AG04450 (cell line): ENCODE results near the gene LAMB2. TPM values are rescaled to one million over a fixed set of nuclear protein-coding genes. Genes with fewer than 3 reads are reported as not detected.
A peak's percentile ranks its signal among the peaks of the same experiment; 100 is the strongest.

Experiments
- CTCF ChIA-PET: fragments of 300-600, 350-600 bp; formaldehyde crosslinking; extraction: SDS; loops from one replicate; lab custom pipeline; 2022; ENCODE audit warnings: antibody characterized with exemption, inconsistent platforms; lab: Charles Lee
- POLR2A ChIA-PET: fragments of 350-600 bp; formaldehyde crosslinking; extraction: SDS; loops from one replicate; lab custom pipeline; 2021; ENCODE audit warnings: antibody characterized with exemption, inconsistent platforms; lab: Yijun Ruan, JAX
- DNase-seq: peaks from one replicate; pipeline ENCODE4 v3.0.0-alpha.2; 2011; ENCODE audit warnings: low read depth, low spot score
- H3K27ac ChIP-seq: one replicate; pipeline ENCODE4 v1.5.1; 2012; ENCODE audit warnings: low read depth, low read length, control low read depth
- H3K27me3 ChIP-seq: one replicate; pipeline ENCODE4 v1.6.0; 2012; ENCODE audit warnings: low read length; ENCODE audit not compliant: control insufficient read depth, insufficient read depth
- H3K4me3 ChIP-seq: 2 replicates; pipeline ENCODE4 v1.5.1; 2011; ENCODE audit warnings: mild to moderate bottlenecking, low read depth, low read length, control low read depth
- H3K9me3 ChIP-seq: 2 replicates; pipeline ENCODE4 v1.5.1; 2012; ENCODE audit warnings: low read length; ENCODE audit not compliant: control insufficient read depth, insufficient read depth
- polyA plus RNA-seq: library from polyadenylated mRNA; depleted of rRNA; stranded (reverse); fragments of >200 nt; gene quantifications from 2 replicates; pipeline ENCODE4 v1.2.3, GENCODE V29; 2011
- TF ChIP-seq, protein P1 (sequence below): IDR thresholded peaks from 2 replicates; pipeline ENCODE4 v1.5.1; 2011; ENCODE audit warnings: low read depth, low read length, control low read depth, inconsistent platforms

LAMB2 gene
- polyA plus RNA-seq, 1 experiment, result 470 TPM

DNA sequence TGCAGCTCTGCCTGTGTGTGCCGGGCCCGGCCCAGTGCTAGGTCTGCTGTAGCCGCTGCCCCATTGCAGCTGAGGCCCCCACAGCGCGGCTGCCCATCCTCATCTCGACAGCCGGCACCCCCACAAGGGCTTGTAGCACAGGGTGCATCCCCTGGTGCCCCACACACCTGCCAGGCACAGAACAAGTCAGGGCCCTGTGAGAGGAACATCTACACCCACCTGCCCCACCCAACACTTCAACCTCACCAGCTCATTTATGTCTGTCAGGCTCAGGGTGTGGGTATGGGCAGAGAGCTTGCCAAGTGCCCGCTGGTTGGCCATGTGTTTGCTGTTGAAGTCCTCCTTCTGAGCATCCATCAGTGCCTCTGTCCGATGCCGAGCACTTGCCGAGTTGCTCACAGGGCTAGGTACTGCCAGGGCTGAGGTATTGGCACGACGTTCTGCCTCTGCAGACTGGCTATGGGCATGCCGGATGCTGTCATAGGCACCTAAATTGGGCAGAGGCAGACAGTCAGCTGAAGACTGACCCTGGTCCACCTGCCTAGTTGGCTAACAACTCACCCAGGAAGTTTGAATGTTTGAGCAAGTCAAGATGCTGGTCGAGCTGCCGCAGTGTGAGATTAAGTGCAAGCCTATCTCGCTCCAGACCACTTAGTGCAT, 9.8 kb downstream of the LAMB2 start:
- no peak overlapping the region for H3K4me3 ChIP-seq
- no peak overlapping the region for H3K27ac ChIP-seq
- no peak for DNase-seq
- ChIA-PET POLR2A (no interaction called here), CTCF (no interaction called here)
- TF ChIP-seq, protein P1, sequence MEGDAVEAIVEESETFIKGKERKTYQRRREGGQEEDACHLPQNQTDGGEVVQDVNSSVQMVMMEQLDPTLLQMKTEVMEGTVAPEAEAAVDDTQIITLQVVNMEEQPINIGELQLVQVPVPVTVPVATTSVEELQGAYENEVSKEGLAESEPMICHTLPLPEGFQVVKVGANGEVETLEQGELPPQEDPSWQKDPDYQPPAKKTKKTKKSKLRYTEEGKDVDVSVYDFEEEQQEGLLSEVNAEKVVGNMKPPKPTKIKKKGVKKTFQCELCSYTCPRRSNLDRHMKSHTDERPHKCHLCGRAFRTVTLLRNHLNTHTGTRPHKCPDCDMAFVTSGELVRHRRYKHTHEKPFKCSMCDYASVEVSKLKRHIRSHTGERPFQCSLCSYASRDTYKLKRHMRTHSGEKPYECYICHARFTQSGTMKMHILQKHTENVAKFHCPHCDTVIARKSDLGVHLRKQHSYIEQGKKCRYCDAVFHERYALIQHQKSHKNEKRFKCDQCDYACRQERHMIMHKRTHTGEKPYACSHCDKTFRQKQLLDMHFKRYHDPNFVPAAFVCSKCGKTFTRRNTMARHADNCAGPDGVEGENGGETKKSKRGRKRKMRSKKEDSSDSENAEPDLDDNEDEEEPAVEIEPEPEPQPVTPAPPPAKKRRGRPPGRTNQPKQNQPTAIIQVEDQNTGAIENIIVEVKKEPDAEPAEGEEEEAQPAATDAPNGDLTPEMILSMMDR, result no peak
- H3K9me3 ChIP-seq, result no peaks in the 10 kb centered on the region; the same call in 1 of the 2 replicates
- no peaks in the 10 kb centered on the region for H3K27me3 ChIP-seq

DNA sequence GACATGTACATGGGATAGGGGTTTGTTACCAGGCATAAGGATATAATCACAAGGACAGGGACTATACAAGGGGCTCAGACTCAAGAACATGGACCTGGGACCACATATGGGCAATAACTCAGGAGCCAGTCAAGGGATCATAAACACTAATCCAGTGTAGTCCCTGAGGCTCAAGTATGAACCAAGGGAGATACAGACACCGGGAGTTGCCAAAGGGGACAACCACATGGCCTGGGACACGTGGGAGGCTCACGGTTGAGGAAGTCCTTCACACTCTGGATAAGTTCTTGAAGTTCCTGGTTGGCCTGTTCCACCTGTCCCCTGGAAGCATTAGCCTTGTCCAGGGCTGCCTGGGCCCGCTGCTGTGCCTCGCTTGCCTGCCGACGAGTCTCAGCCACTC, 10.4 kb downstream of the LAMB2 start:
- POLR2A ChIA-PET, result interaction anchor here (2.2 kb wide), 1 partner anchor 10 kb away, joined by 29 read pairs; the partner anchor contains the start of gene LAMB2
- TF ChIP-seq, protein P1, result no peak

DNA sequence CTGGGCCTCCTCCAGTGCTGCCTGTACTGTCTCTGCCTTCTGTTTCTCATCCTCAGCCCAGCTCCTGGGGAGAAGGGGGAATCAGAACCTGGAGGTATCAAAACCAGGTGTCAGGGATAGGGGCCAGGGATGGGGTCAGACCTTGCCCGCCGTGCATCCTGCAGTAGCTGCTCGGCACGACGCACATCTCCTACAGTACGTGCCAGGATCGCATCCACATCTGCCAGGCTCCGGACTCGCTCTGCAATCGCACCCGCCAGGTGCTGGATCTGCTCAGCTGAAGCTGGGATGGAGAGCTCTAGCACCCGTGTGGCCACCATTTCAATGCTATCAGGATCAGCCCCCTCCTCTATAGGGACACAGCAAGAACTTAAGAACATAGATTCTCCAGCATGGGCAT, 10.8 kb downstream of the LAMB2 start:
- Histone ChIP-seq H3K4me3 (no peak overlapping the region), H3K27ac (no peak overlapping the region), H3K27me3 (no peaks in the 10 kb centered on the region), H3K9me3 (no peaks in the 10 kb centered on the region; the same call in 1 of the 2 replicates)
- TF ChIP-seq, protein P1, result no peak
- no peak for DNase-seq
- CTCF ChIA-PET, result no interaction called here
- POLR2A ChIA-PET, result interaction anchor here (2.2 kb wide), 1 partner anchor 10 kb away, joined by 29 read pairs; the partner anchor contains the start of gene LAMB2

More for the DNA sequence above, 10.4 kb downstream of the LAMB2 start:
- Histone ChIP-seq H3K4me3 (no peak overlapping the region), H3K9me3 (no peaks in the 10 kb centered on the region; the same call in 1 of the 2 replicates), H3K27me3 (no peaks in the 10 kb centered on the region), H3K27ac (no peak overlapping the region)
- CTCF ChIA-PET, result no interaction called here
- no peak for DNase-seq

DNA sequence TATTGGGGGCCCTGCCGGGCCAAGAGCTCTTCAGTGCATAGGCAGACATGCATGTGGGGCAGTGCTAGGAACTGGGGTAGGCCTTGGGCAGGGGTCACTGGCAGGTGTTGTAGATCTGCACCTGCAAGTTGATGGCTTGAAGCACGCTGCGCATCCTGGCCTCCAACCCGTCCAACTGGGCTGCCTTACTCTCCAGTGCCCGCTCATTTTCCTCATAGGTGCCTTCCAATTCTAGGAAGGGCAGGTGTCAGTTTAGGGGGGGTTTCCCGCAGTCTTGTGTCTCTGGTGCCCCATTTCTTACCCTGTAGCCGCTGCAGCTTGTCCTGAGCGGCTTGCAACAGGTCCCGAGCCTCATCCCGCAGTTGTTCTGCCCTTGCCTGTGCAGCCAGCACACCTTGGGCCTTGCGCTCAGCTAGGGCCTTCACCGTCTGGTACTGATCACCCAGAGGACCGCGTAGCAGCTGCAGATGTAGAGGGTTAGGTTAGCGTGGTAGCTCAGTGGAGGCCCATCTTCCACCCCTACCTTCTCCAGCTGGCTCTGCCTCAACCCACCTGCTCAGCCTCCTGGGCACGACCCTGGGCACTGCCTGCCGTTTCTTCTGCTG, 11.6 kb downstream of the LAMB2 start:
- H3K27me3 ChIP-seq, result no peaks in the 10 kb centered on the region
- TF ChIP-seq, protein P1, result no peak
- H3K27ac ChIP-seq, result peak overlapping the region; percentile 91
- ChIA-PET POLR2A (interaction anchor here (0.9 to 2.2 kb wide), 5 partner anchors 11 to 99 kb away, joined by 6 to 29 read pairs (median 8); partner anchors contain the start of genes IMPDH2, LAMB2, NDUFAF3 and QRICH1), CTCF (no interaction called here)
- peak overlapping the region; percentile 29 for H3K4me3 ChIP-seq
- no peak for DNase-seq
- H3K9me3 ChIP-seq, result no peaks in the 10 kb centered on the region; the same call in 1 of the 2 replicates
